Left kidney (tissue), 2 donors: ENCODE measurements around the gene IER5. TPM values are rescaled to one million over a fixed set of nuclear protein-coding genes. Genes with fewer than 3 reads are reported as not detected.
"Not testable (repeated sequence)": the region's sequence is repeated elsewhere in the genome, so short reads cannot be mapped to it uniquely, and the experiment has no call there.

ENCODE experiments used
- DNase-seq: peaks from one replicate; pipeline ENCODE4 v3.0.0-alpha.2; 2013
- polyA plus RNA-seq: library from polyadenylated mRNA; unstranded; fragments of 120-200 nt; gene quantifications from one replicate; pipeline ENCODE4 v1.2.1, GENCODE V29; 2013; ENCODE audit not compliant: insufficient read length

Gene IER5
- polyA plus RNA-seq, 1 donor, result 4.8 TPM

GRCh38 chr1:181114574-181115367, 26.3 kb downstream of the IER5 start:
- DNase-seq, result no peak

- no peak for DNase-seq
These were observed 26.8 kb downstream of the IER5 start for GRCh38 chr1:181115368-181115684.

GRCh38 chr1:181115971-181116370, 27.5 kb downstream of the IER5 start:
- DNase-seq, result not testable (repeated sequence)

GRCh38 chr1:181116819-181117390, 28.4 kb downstream of the IER5 start:
- DNase-seq, result no peak

GRCh38 chr1:181117648-181118449, 29.3 kb downstream of the IER5 start:
- no peak for DNase-seq

- DNase-seq, result no peak
These were observed 30.8 kb downstream of the IER5 start for GRCh38 chr1:181119093-181119989.

- no peak for DNase-seq
These were observed 32.4 kb downstream of the IER5 start for GRCh38 chr1:181120924-181121323.

- DNase-seq, result no peak
These were observed 33.0 kb downstream of the IER5 start for GRCh38 chr1:181121498-181121897.

GRCh38 chr1:181122222-181122621, 33.7 kb downstream of the IER5 start:
- no peak for DNase-seq

GRCh38 chr1:181123173-181123572, 34.7 kb downstream of the IER5 start:
- no peak for DNase-seq

GRCh38 chr1:181124291-181124751, 35.8 kb downstream of the IER5 start:
- no peak for DNase-seq

GRCh38 chr1:181126289-181126688, 37.8 kb downstream of the IER5 start:
- DNase-seq, result no peak

GRCh38 chr1:181126871-181127587, 38.5 kb downstream of the IER5 start:
- no peak for DNase-seq

- no peak for DNase-seq
These were observed 39.5 kb downstream of the IER5 start for GRCh38 chr1:181127898-181128453.

- DNase-seq, result no peak
These were observed 40.3 kb downstream of the IER5 start for GRCh38 chr1:181128592-181129497.

- DNase-seq, result no peak
These were observed 41.5 kb downstream of the IER5 start for GRCh38 chr1:181129771-181130606.

- DNase-seq, result no peak
These were observed 42.9 kb downstream of the IER5 start for GRCh38 chr1:181131255-181131941.

GRCh38 chr1:181133441-181133951, 45.0 kb downstream of the IER5 start:
- DNase-seq, result no peak
